Stimulated activated CD4-positive, alpha-beta T cell treated with anti-CD3 and anti-CD28 coated beads, Interleukin-2, amount 100 ng/mL, for 48 hours (primary cell): ENCODE results near the gene VWA5B1.
A peak's percentile ranks its signal among the peaks of the same experiment; 100 is the strongest.

Experiments used
- DNase-seq, 2 donors: peaks; one replicate each; pipeline ENCODE4 v3.0.0-alpha.2; 2020

The VWA5B1 gene

GRCh38 chr1:20371411-20371810 is 80.7 kb downstream of the VWA5B1 start:
- no peak for DNase-seq

GRCh38 chr1:20371883-20372282 is 81.2 kb downstream of the VWA5B1 start:
- DNase-seq: no peak

- DNase-seq: no peak
These were observed 82.0 kb downstream of the VWA5B1 start for GRCh38 chr1:20372676-20373075.

GRCh38 chr1:20373286-20373685 is 82.6 kb downstream of the VWA5B1 start:
- DNase-seq: no peak

- no peak for DNase-seq
These were observed 83.1 kb downstream of the VWA5B1 start for GRCh38 chr1:20373764-20374163.

- DNase-seq: no peak
These were observed 84.9 kb downstream of the VWA5B1 start for GRCh38 chr1:20375563-20375962.

- DNase-seq: no peak
These were observed 85.5 kb downstream of the VWA5B1 start for GRCh38 chr1:20376171-20376570.

- peak; percentile 66 to 72 for DNase-seq
These were observed 86.3 kb downstream of the VWA5B1 start for GRCh38 chr1:20376880-20377494.

GRCh38 chr1:20377516-20378270 is 87.0 kb downstream of the VWA5B1 start:
- no peak for DNase-seq

GRCh38 chr1:20379075-20379474 is 88.4 kb downstream of the VWA5B1 start:
- DNase-seq: no peak

- DNase-seq: no peak
These were observed 89.5 kb downstream of the VWA5B1 start for GRCh38 chr1:20380175-20380574.

GRCh38 chr1:20380616-20381035 is 90.0 kb downstream of the VWA5B1 start:
- DNase-seq: no peak

- no peak for DNase-seq
These were observed 90.5 kb downstream of the VWA5B1 start for GRCh38 chr1:20381045-20381641.

GRCh38 chr1:20381961-20382360 is 91.3 kb downstream of the VWA5B1 start:
- DNase-seq: no peak

GRCh38 chr1:20382711-20383110 is 92.0 kb downstream of the VWA5B1 start:
- DNase-seq: no peak

GRCh38 chr1:20383631-20384030 is 93.0 kb downstream of the VWA5B1 start:
- no peak for DNase-seq

GRCh38 chr1:20385630-20386029 is 95.0 kb downstream of the VWA5B1 start:
- DNase-seq: no peak

GRCh38 chr1:20386323-20387081 is 95.8 kb downstream of the VWA5B1 start:
- DNase-seq: no peak

- DNase-seq: no peak
These were observed 98.9 kb downstream of the VWA5B1 start for GRCh38 chr1:20389571-20389970.

GRCh38 chr1:20390589-20391331 is 100.1 kb downstream of the VWA5B1 start:
- DNase-seq: no peak

- no peak for DNase-seq
These were observed 104.6 kb downstream of the VWA5B1 start for GRCh38 chr1:20395255-20395654.

GRCh38 chr1:20398744-20399143 is 108.1 kb downstream of the VWA5B1 start:
- DNase-seq: no peak

GRCh38 chr1:20399196-20399595 is 108.5 kb downstream of the VWA5B1 start:
- DNase-seq: no peak
